GM12865 (cell line): Measurements from ENCODE around the gene NMNAT1.
"Not testable (repeated sequence)": the region's sequence is repeated elsewhere in the genome, so short reads cannot be mapped to it uniquely, and the experiment has no call there.

Experiments
- DNase-seq: peaks from one replicate; pipeline ENCODE4 v3.0.0; 2010; ENCODE audit warnings: low read depth
- H3K4me3 ChIP-seq: 2 replicates; pipeline ENCODE4 v1.5.1; 2011; ENCODE audit warnings: mild to moderate bottlenecking, low read depth, low read length, control low read depth
- CTCF ChIP-seq: IDR thresholded peaks from 2 replicates; pipeline ENCODE4 v1.5.1; 2011; ENCODE audit warnings: low read length, control low read depth, low read depth, inconsistent platforms; ENCODE audit not compliant: insufficient read depth; ENCODE audit errors: missing control alignments

Gene NMNAT1

DNA sequence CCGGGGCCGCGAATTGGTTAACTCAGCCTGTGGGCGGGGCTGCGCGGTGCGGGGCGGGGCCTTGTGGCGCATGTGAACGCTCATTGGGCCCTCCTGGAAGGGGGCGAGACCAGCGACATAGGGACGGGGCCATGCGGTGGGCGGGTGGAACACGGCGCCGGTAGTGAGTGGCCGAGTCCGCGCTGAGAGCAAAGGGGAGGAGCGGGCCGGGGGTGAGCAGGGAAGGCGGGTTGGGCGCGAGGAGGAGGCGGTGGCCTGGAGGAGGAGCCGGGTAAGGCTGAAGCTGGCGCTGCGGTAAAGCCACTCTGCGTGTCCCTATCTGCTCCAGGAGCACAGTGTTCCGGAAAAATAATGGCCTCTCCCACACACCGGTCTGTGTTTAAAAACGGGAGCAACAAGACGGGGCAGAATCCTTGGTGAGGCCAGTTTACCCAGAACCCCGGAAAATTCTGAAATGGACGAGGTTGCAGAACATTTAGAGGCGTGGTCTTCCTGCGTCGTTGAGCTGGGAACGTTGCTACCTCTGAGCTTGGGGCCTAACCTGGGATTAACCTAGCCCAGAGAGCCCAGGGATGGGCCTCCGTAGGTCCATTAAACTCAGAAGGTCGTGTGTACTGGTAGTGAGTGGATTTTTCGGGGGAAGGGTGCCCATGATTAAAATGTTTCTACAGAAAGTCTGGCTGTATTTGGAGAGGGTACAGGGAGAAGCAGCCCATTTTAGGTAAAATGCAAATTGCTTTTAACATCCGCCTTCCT is 32.7 kb upstream of the NMNAT1 start:
- DNase-seq: peak; percentile 100
- peak overlapping the region; percentile 84 for H3K4me3 ChIP-seq
- TF ChIP-seq CTCF: no peak

- H3K4me3 ChIP-seq: no peak overlapping the region
- no peak for TF ChIP-seq CTCF
- DNase-seq: no peak
Observed at GRCh38 chr1:9912264-9912936, 30.9 kb upstream of the NMNAT1 start.

DNA sequence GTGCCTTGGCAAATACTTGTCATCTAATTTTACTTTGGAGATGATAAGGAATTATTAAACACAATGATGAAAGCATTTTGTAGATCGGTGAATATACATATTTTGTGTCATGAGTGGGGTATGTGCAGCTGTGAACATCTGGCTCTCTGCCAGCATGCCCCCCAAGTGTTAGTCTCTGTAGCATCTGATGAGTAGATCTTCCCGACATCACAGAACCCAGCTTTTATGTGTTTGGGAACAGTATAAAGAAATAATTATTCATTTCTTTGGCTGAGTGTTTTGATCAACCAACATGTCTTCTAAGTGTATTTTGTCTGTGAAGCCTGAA is 28.7 kb upstream of the NMNAT1 start:
- DNase-seq: no peak
- H3K4me3 ChIP-seq: no peak overlapping the region
- TF ChIP-seq CTCF: no peak

DNA sequence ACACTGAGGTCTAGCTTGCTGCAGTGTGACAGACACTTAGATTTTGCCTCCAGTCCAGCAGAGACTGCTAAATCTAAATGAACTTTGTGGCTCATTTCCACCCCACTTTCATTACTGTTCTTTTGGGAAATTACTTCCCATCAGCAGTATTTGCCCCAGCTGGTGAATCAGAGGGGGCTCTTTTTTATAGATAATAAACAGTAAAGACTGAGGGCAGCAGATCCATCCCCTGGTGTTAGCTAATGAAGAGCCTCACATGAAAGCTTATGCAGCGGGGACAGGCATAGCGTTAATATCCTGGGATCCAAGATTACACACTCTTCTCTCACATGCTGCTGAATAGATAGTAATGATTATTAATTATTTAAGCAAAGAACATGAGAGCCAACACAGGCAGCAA is 26.8 kb upstream of the NMNAT1 start:
- H3K4me3 ChIP-seq: no peak overlapping the region
- no peak for TF ChIP-seq CTCF
- DNase-seq: no peak

DNA sequence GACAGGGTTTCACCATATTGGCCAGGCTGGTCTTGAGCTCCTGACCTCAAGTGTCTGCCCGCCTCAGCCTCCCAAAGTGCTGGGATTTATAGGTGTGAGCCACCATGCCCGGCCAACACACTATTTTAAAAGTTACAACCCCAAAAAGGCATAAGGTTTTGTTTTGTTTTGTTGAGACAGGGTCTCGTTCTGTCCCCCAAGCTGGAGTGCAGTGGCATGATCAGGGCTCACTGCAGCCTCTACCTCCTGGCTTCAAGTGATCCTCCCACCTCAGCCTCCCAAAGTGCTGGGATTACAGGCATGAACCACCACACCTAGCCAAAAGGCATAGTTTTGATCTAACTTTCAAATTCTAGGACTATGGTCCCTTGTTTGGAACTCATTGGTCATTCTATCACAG is 25.8 kb upstream of the NMNAT1 start:
- not testable (repeated sequence) for H3K4me3 ChIP-seq, DNase-seq

GRCh38 chr1:9917901-9918300 is 25.4 kb upstream of the NMNAT1 start:
- no peak overlapping the region for H3K4me3 ChIP-seq
- no peak for TF ChIP-seq CTCF
- no peak for DNase-seq

GRCh38 chr1:9920606-9921005 is 22.7 kb upstream of the NMNAT1 start:
- TF ChIP-seq CTCF: no peak
- H3K4me3 ChIP-seq: no peak overlapping the region
- DNase-seq: no peak
